Measurements from ENCODE around the gene RUNDC1.

RUNDC1 gene

GRCh38 chr17:43020030-43020621 lies 39.8 kb downstream of the RUNDC1 start:
- DNase-seq = no peak

- DNase-seq = no peak
Measured at GRCh38 chr17:43020789-43021740, 40.7 kb downstream of the RUNDC1 start.

GRCh38 chr17:43021741-43022512 lies 41.6 kb downstream of the RUNDC1 start, which contains the start of gene VAT1:
TSS of gene VAT1 (minus strand) at chr17:43022385. CDS start at chr17:43022322, 63 bp downstream.
- DNase-seq = peak; percentile 86

- peak; percentile 66 for DNase-seq
Measured at GRCh38 chr17:43024407-43025289, 44.3 kb downstream of the RUNDC1 start, which contains the start of gene RND2. TSS of gene RND2 (plus strand) at chr17:43025231. CDS start at chr17:43025348, 117 bp downstream.

- DNase-seq = no peak
Measured at GRCh38 chr17:43025290-43025657, 44.9 kb downstream of the RUNDC1 start.

- DNase-seq = no peak
Measured at GRCh38 chr17:43025766-43026537, 45.6 kb downstream of the RUNDC1 start.

- DNase-seq = no peak
Measured at GRCh38 chr17:43026595-43026994, 46.2 kb downstream of the RUNDC1 start.

GRCh38 chr17:43027091-43028032 lies 47.0 kb downstream of the RUNDC1 start:
- no peak for DNase-seq

GRCh38 chr17:43028221-43028861 lies 48.0 kb downstream of the RUNDC1 start:
- DNase-seq = no peak

- DNase-seq = no peak
Measured at GRCh38 chr17:43030137-43030767, 49.9 kb downstream of the RUNDC1 start.

- DNase-seq = no peak
Measured at GRCh38 chr17:43031666-43032065, 51.3 kb downstream of the RUNDC1 start.

GRCh38 chr17:43033948-43034881 lies 53.9 kb downstream of the RUNDC1 start:
- no peak for DNase-seq

GRCh38 chr17:43034894-43035293 lies 54.5 kb downstream of the RUNDC1 start:
- DNase-seq = no peak

GRCh38 chr17:43039646-43040045 lies 59.3 kb downstream of the RUNDC1 start:
- DNase-seq = no peak

- DNase-seq = no peak
Measured at GRCh38 chr17:43040655-43041054, 60.3 kb downstream of the RUNDC1 start.

GRCh38 chr17:43042025-43042628 lies 61.8 kb downstream of the RUNDC1 start:
- DNase-seq = no peak

All from KG1 (cell line).